Neuronal stem cell (in vitro differentiated cells): ENCODE results near the gene RAPGEFL1.
A peak's percentile ranks its signal among the peaks of the same experiment; 100 is the strongest.

Source experiments
- DNase-seq: peaks from one replicate; pipeline ENCODE4 v3.0.0-alpha.2; 2013; ENCODE audit warnings: low spot score
- H2AFZ ChIP-seq: one replicate; pipeline ENCODE4 v1.6.1; 2013; ENCODE audit warnings: mild to moderate bottlenecking, low read length, inconsistent platforms
- H2AK5ac ChIP-seq: 2 replicates; pipeline ENCODE4 v1.6.1; 2013; ENCODE audit warnings: low read depth, mild to moderate bottlenecking, inconsistent platforms, low read length, moderate library complexity, mixed read lengths
- H2BK120ac ChIP-seq: 2 replicates; pipeline ENCODE4 v1.6.1; 2013; ENCODE audit warnings: low read depth, mild to moderate bottlenecking, inconsistent platforms, low read length, moderate library complexity, mixed read lengths
- H2BK12ac ChIP-seq: one replicate; pipeline ENCODE4 v1.6.1; 2013; ENCODE audit warnings: low read length, inconsistent platforms
- H2BK15ac ChIP-seq: 2 replicates; pipeline ENCODE4 v1.6.1; 2013; ENCODE audit warnings: mild to moderate bottlenecking, low read length, inconsistent platforms, mixed read lengths
- H2BK5ac ChIP-seq: one replicate; pipeline ENCODE4 v1.6.1; 2013; ENCODE audit warnings: inconsistent platforms, mild to moderate bottlenecking, low read length, moderate library complexity
- H3K14ac ChIP-seq: one replicate; pipeline ENCODE4 v1.6.1; 2013; ENCODE audit warnings: low read length, inconsistent platforms
- H3K18ac ChIP-seq: 2 replicates; pipeline ENCODE4 v1.6.1; 2013; ENCODE audit warnings: low read length, inconsistent platforms
- H3K23ac ChIP-seq: 2 replicates; pipeline ENCODE4 v1.6.1; 2013; ENCODE audit warnings: low read depth, mild to moderate bottlenecking, mixed read lengths, low read length, inconsistent platforms; ENCODE audit not compliant: poor library complexity
- H3K27ac ChIP-seq: replicated peaks from 3 replicates; pipeline ENCODE4 v1.5.1; 2013; ENCODE audit warnings: low read length, inconsistent platforms
- H3K27me3 ChIP-seq, 3 experiments: 2 replicates each; pipeline ENCODE4 v1.6.1; 2013; ENCODE audit warnings: low read length in 3 of 3, mild to moderate bottlenecking in 2 of 3, inconsistent platforms in 1 of 3, low read depth in 1 of 3, mixed read lengths in 1 of 3, moderate library complexity in 1 of 3; ENCODE audit not compliant: control insufficient read depth in 3 of 3, insufficient read depth in 3 of 3
- H3K36me3 ChIP-seq, 2 donors: replicated peaks in 1 of 2; 2 replicates each; pipeline ENCODE4 v1.6.1; 2013; ENCODE audit warnings: low read length in 2 of 2; ENCODE audit not compliant: control insufficient read depth in 2 of 2, insufficient read depth in 2 of 2
- H3K4ac ChIP-seq: 2 replicates; pipeline ENCODE4 v1.6.1; 2013; ENCODE audit warnings: inconsistent platforms, mild to moderate bottlenecking, low read length, moderate library complexity
- H3K4me1 ChIP-seq, 2 donors: 1 replicate in 1 of 2; 2 replicates in 1 of 2; pipeline ENCODE4 v1.6.1; 2013; ENCODE audit warnings: low read length in 2 of 2, low read depth in 1 of 2; ENCODE audit not compliant: control insufficient read depth in 2 of 2, insufficient read depth in 1 of 2
- H3K4me2 ChIP-seq: one replicate; pipeline ENCODE4 v1.6.1; 2013; ENCODE audit warnings: mild to moderate bottlenecking, low read length, inconsistent platforms; ENCODE audit not compliant: insufficient read depth, poor library complexity, severe bottlenecking
- H3K4me3 ChIP-seq, 2 donors: 2 replicates each; pipeline ENCODE4 v1.5.1; 2013; ENCODE audit warnings: low read length in 2 of 2, mild to moderate bottlenecking in 2 of 2, inconsistent platforms in 1 of 2, moderate library complexity in 1 of 2
- H3K79me1 ChIP-seq: one replicate; pipeline ENCODE4 v1.6.1; 2013; ENCODE audit warnings: low read depth, mild to moderate bottlenecking, inconsistent platforms, low read length, moderate library complexity
- H3K9ac ChIP-seq: one replicate; pipeline ENCODE4 v1.6.1; 2013; ENCODE audit warnings: mild to moderate bottlenecking, low read depth, low read length, inconsistent platforms; ENCODE audit not compliant: poor library complexity
- H3K9me3 ChIP-seq, 2 donors: replicated peaks in 1 of 2; 2 replicates each; pipeline versions ENCODE3 to v1.6.1; 2013; ENCODE audit warnings: low read length in 2 of 2, mild to moderate bottlenecking in 2 of 2, inconsistent platforms in 1 of 2, low read depth in 1 of 2, mixed read lengths in 1 of 2, moderate library complexity in 1 of 2; ENCODE audit not compliant: control insufficient read depth in 2 of 2, insufficient read depth in 1 of 2
- H4K8ac ChIP-seq: one replicate; pipeline ENCODE4 v1.6.1; 2013; ENCODE audit warnings: low read depth, mild to moderate bottlenecking, inconsistent platforms, low read length, moderate library complexity
- H4K91ac ChIP-seq: one replicate; pipeline ENCODE4 v1.6.1; 2013; ENCODE audit warnings: low read length, low read depth, mild to moderate bottlenecking, inconsistent platforms; ENCODE audit not compliant: poor library complexity
- WGBS, 2 donors: extraction: QIAGEN DNeasy Blood & Tissue Kit; methylation state at CpG; one replicate each; pipeline ENCODE4 v1.1.7; 2013; ENCODE audit warnings: missing lambda C conversion rate in 2 of 2, mixed read lengths in 1 of 2; ENCODE audit not compliant: insufficient read length in 2 of 2, insufficient replicate concordance in 1 of 2; ENCODE audit errors: extremely low coverage in 2 of 2; 5-methylcytosine and 5-hydroxymethylcytosine counted together

Gene RAPGEFL1

GRCh38 chr17:40188694-40189093, 11.4 kb downstream of the RAPGEFL1 start:
- Histone ChIP-seq H2BK120ac (no peak overlapping the region), H3K79me1 (no peaks in the 10 kb centered on the region), H2AFZ (no peak overlapping the region), H3K27ac (no peak overlapping the region), H3K36me3 (peaks cover 13 to 40% of the 10 kb centered on the region in 2 donors), H2BK12ac (no peak overlapping the region), H3K14ac (no peak overlapping the region), H2BK5ac (no peak overlapping the region), H3K9ac (no peak overlapping the region), H4K91ac (no peak overlapping the region), H3K4me1 (peaks cover 0 to 7% of the 10 kb centered on the region in 2 donors), H3K4me2 (no peak overlapping the region), H2AK5ac (no peak overlapping the region), H3K4me3 (no peak overlapping the region), H4K8ac (no peak overlapping the region), H3K18ac (no peak overlapping the region), H3K23ac (no peak overlapping the region), H3K9me3 (no peaks in the 10 kb centered on the region), H3K4ac (no peak overlapping the region), H2BK15ac (no peak overlapping the region), H3K27me3 (peaks cover 0 to 2% (median 0%) of the 10 kb centered on the region in 3 experiments)
- no peak for DNase-seq
- no CpG with 5 or more reads among the region's 6 CpGs for WGBS, 2 donors

GRCh38 chr17:40190197-40191021, 13.1 kb downstream of the RAPGEFL1 start:
- peak overlapping the region; percentile 79 for H3K18ac ChIP-seq

GRCh38 chr17:40191237-40192208, 14.3 kb downstream of the RAPGEFL1 start:
- no peak for DNase-seq
- Histone ChIP-seq H2BK5ac (no peak overlapping the region), H3K27ac (no peak overlapping the region), H4K91ac (no peak overlapping the region), H2BK12ac (no peak overlapping the region), H3K9me3 (no peaks in the 10 kb centered on the region), H3K4me2 (peak overlapping the region; percentile 90), H3K79me1 (peaks cover 2% of the 10 kb centered on the region), H3K4me3 (peak overlapping the region in 1 of 2 donors; percentile 81), H3K27me3 (peaks cover 0 to 2% (median 0%) of the 10 kb centered on the region in 3 experiments), H2BK120ac (no peak overlapping the region), H2AK5ac (peak overlapping the region; percentile 86), H3K18ac (peak overlapping the region; percentile 97), H3K36me3 (peaks cover 15 to 43% of the 10 kb centered on the region in 2 donors), H2AFZ (no peak overlapping the region), H3K23ac (peak overlapping the region; percentile 92), H4K8ac (peak overlapping the region; percentile 54), H3K4ac (peak overlapping the region; percentile 68), H3K14ac (no peak overlapping the region), H2BK15ac (peak overlapping the region; percentile 51), H3K9ac (peak overlapping the region; percentile 79), H3K4me1 (peaks cover 5 to 14% of the 10 kb centered on the region in 2 donors)
- WGBS, 2 donors, result no CpG with 5 or more reads among the region's 60 CpGs

More at GRCh38 chr17:40190197-40191021, 13.1 kb downstream of the RAPGEFL1 start:
- H3K36me3 ChIP-seq, result peaks cover 15 to 43% of the 10 kb centered on the region in 2 donors
- H3K14ac ChIP-seq, result no peak overlapping the region
- H3K4me2 ChIP-seq, result no peak overlapping the region
- peaks cover 2% of the 10 kb centered on the region for H3K79me1 ChIP-seq
- no peak overlapping the region for H3K27ac ChIP-seq
- no peak for DNase-seq
- H2AK5ac ChIP-seq, result peak overlapping the region; percentile 73
- no peak overlapping the region for H2BK120ac ChIP-seq
- no peaks in the 10 kb centered on the region for H3K9me3 ChIP-seq
- no peak overlapping the region for H2BK5ac ChIP-seq
- no peak overlapping the region for H4K8ac ChIP-seq
- H3K4ac ChIP-seq, result no peak overlapping the region
- H2BK15ac ChIP-seq, result no peak overlapping the region
- H3K23ac ChIP-seq, result peak overlapping the region; percentile 93
- WGBS, 2 donors, result no CpG with 5 or more reads among the region's 15 CpGs
- H2BK12ac ChIP-seq, result no peak overlapping the region
- peak overlapping the region in 1 of 2 donors; percentile 52 for H3K4me3 ChIP-seq
- peak overlapping the region; percentile 58 for H4K91ac ChIP-seq
- H2AFZ ChIP-seq, result no peak overlapping the region
- H3K4me1 ChIP-seq, result peaks cover 5 to 14% of the 10 kb centered on the region in 2 donors
- H3K9ac ChIP-seq, result peak overlapping the region; percentile 68
- peaks cover 0 to 2% (median 0%) of the 10 kb centered on the region in 3 experiments for H3K27me3 ChIP-seq
